Upper lobe of right lung (tissue), 1 donor: ENCODE measurements around the gene SAMD4B. TPM values are rescaled to one million over a fixed set of nuclear protein-coding genes. Genes with fewer than 3 reads are reported as not detected.

Source experiments
- ATAC-seq: fragments of 200-7000 bp; cut with Tn5 transposase; one replicate; pipeline ENCODE4 v1.9.1; 2020; ENCODE audit warnings: mild to moderate bottlenecking, moderate library complexity
- DNase-seq: peaks from one replicate; pipeline ENCODE4 v3.0.0-alpha.2; 2020
- H3K27ac ChIP-seq: fragments of 200-600 bp; one replicate; pipeline ENCODE4 v1.8.0; 2022
- H3K27me3 ChIP-seq: fragments of 200-600 bp; one replicate; pipeline ENCODE4 v1.8.0; 2022; ENCODE audit warnings: mild to moderate bottlenecking
- H3K36me3 ChIP-seq: fragments of 200-600 bp; one replicate; pipeline ENCODE4 v1.8.0; 2022
- H3K4me1 ChIP-seq: fragments of 200-600 bp; one replicate; pipeline ENCODE4 v1.8.0; 2022
- H3K4me3 ChIP-seq: fragments of 200-600 bp; one replicate; pipeline ENCODE4 v1.8.0; 2022; ENCODE audit warnings: mild to moderate bottlenecking
- H3K9me3 ChIP-seq: fragments of 200-600 bp; one replicate; pipeline ENCODE4 v1.8.0; 2022
- CTCF ChIP-seq: fragments of 200-600 bp; IDR thresholded peaks from one replicate; pipeline ENCODE4 v1.8.0; 2022; ENCODE audit warnings: antibody characterized with exemption
- intact Hi-C: fragments of 100-400 bp; cut with DNase I; formaldehyde crosslinking; loops from one replicate; pipeline ENCODE4 v1.11.0; 2022
- total RNA-seq: library from RNA; stranded (reverse); fragmentation: NEBNext Ultra II Directional; extraction: Animal tissue kit (Norgen Biotek cat#: 25700); gene quantifications from one replicate; pipeline ENCODE4 v1.2.1, GENCODE V29; 2021
- donor health status: DM: no; HTN: yes; CAD: no; lungs with severe emphysema.

The SAMD4B gene
- total RNA-seq, 1 donor from 2014 or later: 81.2 TPM

- no peak overlapping the region for H3K27ac ChIP-seq
- no peaks in the 10 kb centered on the region for H3K9me3 ChIP-seq
- no peaks in the 10 kb centered on the region for H3K4me1 ChIP-seq
- intact Hi-C loops: no loop called here
- ATAC-seq: no peak
- no peak overlapping the region for H3K4me3 ChIP-seq
- no peak for DNase-seq
- TF ChIP-seq CTCF: no peak
- no peaks in the 10 kb centered on the region for H3K27me3 ChIP-seq
- H3K36me3 ChIP-seq: peaks cover 86% of the 10 kb centered on the region
These were observed 13.0 kb downstream of the SAMD4B start for GRCh38 chr19:39355253-39355652.

GRCh38 chr19:39356073-39356472, 13.9 kb downstream of the SAMD4B start:
- no peak for DNase-seq
- H3K9me3 ChIP-seq: no peaks in the 10 kb centered on the region
- ATAC-seq: no peak
- no peak overlapping the region for H3K4me3 ChIP-seq
- peaks cover 94% of the 10 kb centered on the region for H3K36me3 ChIP-seq
- H3K4me1 ChIP-seq: no peaks in the 10 kb centered on the region
- intact Hi-C loops: no loop called here
- H3K27me3 ChIP-seq: no peaks in the 10 kb centered on the region
- TF ChIP-seq CTCF: no peak
- no peak overlapping the region for H3K27ac ChIP-seq

- H3K36me3 ChIP-seq: peaks cover 92% of the 10 kb centered on the region
- no peaks in the 10 kb centered on the region for H3K4me1 ChIP-seq
- H3K27me3 ChIP-seq: no peaks in the 10 kb centered on the region
- DNase-seq (no peak), ATAC-seq (no peak)
- no peaks in the 10 kb centered on the region for H3K9me3 ChIP-seq
- no peak overlapping the region for H3K27ac ChIP-seq
- H3K4me3 ChIP-seq: no peak overlapping the region
- intact Hi-C loops: no loop called here
- no peak for TF ChIP-seq CTCF
These were observed 14.4 kb downstream of the SAMD4B start for GRCh38 chr19:39356647-39357046.

- Histone ChIP-seq H3K36me3 (peaks cover 88% of the 10 kb centered on the region), H3K27me3 (no peaks in the 10 kb centered on the region), H3K27ac (no peak overlapping the region), H3K4me1 (peaks cover 8% of the 10 kb centered on the region), H3K9me3 (no peaks in the 10 kb centered on the region), H3K4me3 (no peak overlapping the region)
- intact Hi-C loops: no loop called here
- ATAC-seq (no peak), DNase-seq (no peak)
- TF ChIP-seq CTCF: no peak
These were observed 16.8 kb downstream of the SAMD4B start for GRCh38 chr19:39359026-39359425.

- Histone ChIP-seq H3K9me3 (no peaks in the 10 kb centered on the region), H3K36me3 (peaks cover 72% of the 10 kb centered on the region), H3K27me3 (no peaks in the 10 kb centered on the region), H3K4me1 (peaks cover 8% of the 10 kb centered on the region), H3K4me3 (no peak overlapping the region), H3K27ac (no peak overlapping the region)
- intact Hi-C loops: no loop called here
- no peak for DNase-seq
- no peak for ATAC-seq
- no peak for TF ChIP-seq CTCF
These were observed 18.4 kb downstream of the SAMD4B start for GRCh38 chr19:39360599-39360998.
